Activated naive CD4-positive, alpha-beta T cell treated with anti-CD3 and anti-CD28 coated beads, Interleukin-2, amount 50 U/mL, for 24 hours (primary cell): ENCODE results near the gene HPSE.
"Not testable (repeated sequence)": the region's sequence is repeated elsewhere in the genome, so short reads cannot be mapped to it uniquely, and the experiment has no call there.

Source experiments
- H3K27ac Mint-ChIP-seq: one replicate; pipeline ENCODE4 v1.8.0; 2021; ENCODE audit warnings: mild to moderate bottlenecking, mixed read lengths
- H3K27me3 Mint-ChIP-seq: one replicate; pipeline ENCODE4 v1.8.0; 2021; ENCODE audit warnings: mixed read lengths
- H3K36me3 Mint-ChIP-seq: one replicate; pipeline ENCODE4 v1.8.0; 2021; ENCODE audit warnings: mixed read lengths
- H3K4me1 Mint-ChIP-seq: one replicate; pipeline ENCODE4 v1.8.0; 2021; ENCODE audit warnings: mixed read lengths
- H3K4me3 Mint-ChIP-seq: one replicate; pipeline ENCODE4 v1.8.0; 2021; ENCODE audit warnings: mild to moderate bottlenecking, mixed read lengths
- H3K9me3 Mint-ChIP-seq: one replicate; pipeline ENCODE4 v1.8.0; 2021; ENCODE audit warnings: mixed read lengths

The HPSE gene

GRCh38 chr4:83315341-83315870, 19.2 kb downstream of the HPSE start:
- H3K27ac Mint-ChIP-seq = no peak overlapping the region
- no peak overlapping the region for H3K4me3 Mint-ChIP-seq
- H3K27me3 Mint-ChIP-seq = no peaks in the 10 kb centered on the region
- H3K36me3 Mint-ChIP-seq = peaks cover 16% of the 10 kb centered on the region
- H3K4me1 Mint-ChIP-seq = no peaks in the 10 kb centered on the region
- no peaks in the 10 kb centered on the region for H3K9me3 Mint-ChIP-seq

- no peak overlapping the region for H3K27ac Mint-ChIP-seq
- no peaks in the 10 kb centered on the region for H3K9me3 Mint-ChIP-seq
- H3K27me3 Mint-ChIP-seq = no peaks in the 10 kb centered on the region
- H3K36me3 Mint-ChIP-seq = peaks cover 18% of the 10 kb centered on the region
- no peaks in the 10 kb centered on the region for H3K4me1 Mint-ChIP-seq
- no peak overlapping the region for H3K4me3 Mint-ChIP-seq
Measured at GRCh38 chr4:83308672-83309071, 26.0 kb downstream of the HPSE start.

- Mint-ChIP-seq H3K4me1 (no peaks in the 10 kb centered on the region), H3K27ac (no peak overlapping the region), H3K9me3 (no peaks in the 10 kb centered on the region), H3K36me3 (peaks cover 20% of the 10 kb centered on the region), H3K4me3 (no peak overlapping the region), H3K27me3 (no peaks in the 10 kb centered on the region)
Measured at GRCh38 chr4:83307920-83308319, 26.7 kb downstream of the HPSE start.

- no peak overlapping the region for H3K4me3 Mint-ChIP-seq
- no peak overlapping the region for H3K27ac Mint-ChIP-seq
- H3K9me3 Mint-ChIP-seq = no peaks in the 10 kb centered on the region
- H3K4me1 Mint-ChIP-seq = no peaks in the 10 kb centered on the region
- peaks cover 17% of the 10 kb centered on the region for H3K36me3 Mint-ChIP-seq
- no peaks in the 10 kb centered on the region for H3K27me3 Mint-ChIP-seq
Measured at GRCh38 chr4:83305187-83305586, 29.5 kb downstream of the HPSE start.

- H3K4me1 Mint-ChIP-seq = peaks cover 9% of the 10 kb centered on the region
- no peaks in the 10 kb centered on the region for H3K27me3 Mint-ChIP-seq
- no peak overlapping the region for H3K4me3 Mint-ChIP-seq
- no peak overlapping the region for H3K27ac Mint-ChIP-seq
- no peaks in the 10 kb centered on the region for H3K9me3 Mint-ChIP-seq
- peaks cover 5% of the 10 kb centered on the region for H3K36me3 Mint-ChIP-seq
Measured at GRCh38 chr4:83297548-83298260, 36.9 kb downstream of the HPSE start.

- Mint-ChIP-seq H3K9me3 (no peaks in the 10 kb centered on the region), H3K4me3 (no peak overlapping the region), H3K27me3 (no peaks in the 10 kb centered on the region), H3K4me1 (peaks cover 9% of the 10 kb centered on the region), H3K36me3 (peaks cover 2% of the 10 kb centered on the region), H3K27ac (no peak overlapping the region)
Measured at GRCh38 chr4:83293305-83294046, 41.2 kb downstream of the HPSE start.

- H3K9me3 Mint-ChIP-seq, H3K27ac Mint-ChIP-seq, H3K4me1 Mint-ChIP-seq, H3K36me3 Mint-ChIP-seq, H3K4me3 Mint-ChIP-seq, H3K27me3 Mint-ChIP-seq: not testable (repeated sequence)
Measured at GRCh38 chr4:83290059-83290774, 44.4 kb downstream of the HPSE start.

GRCh38 chr4:83288381-83288780, 46.3 kb downstream of the HPSE start:
- not testable (repeated sequence) for H3K27ac Mint-ChIP-seq, H3K27me3 Mint-ChIP-seq, H3K9me3 Mint-ChIP-seq, H3K36me3 Mint-ChIP-seq, H3K4me3 Mint-ChIP-seq
- peaks cover 12% of the 10 kb centered on the region for H3K4me1 Mint-ChIP-seq

- H3K27me3 Mint-ChIP-seq = no peaks in the 10 kb centered on the region
- no peaks in the 10 kb centered on the region for H3K9me3 Mint-ChIP-seq
- peak overlapping the region; percentile 99 for H3K27ac Mint-ChIP-seq
- H3K4me1 Mint-ChIP-seq = peaks cover 40% of the 10 kb centered on the region
- peak overlapping the region; percentile 99 for H3K4me3 Mint-ChIP-seq
- peaks cover 2% of the 10 kb centered on the region for H3K36me3 Mint-ChIP-seq
Measured at GRCh38 chr4:83285055-83285407, 49.6 kb downstream of the HPSE start.

GRCh38 chr4:83284193-83285054, 50.2 kb downstream of the HPSE start, which contains the start of gene COQ2:
COQ2 (minus strand) TSS chr4:83284798; CDS start chr4:83284764, 34 bp downstream.
- Mint-ChIP-seq H3K36me3 (peaks cover 2% of the 10 kb centered on the region), H3K4me3 (peak within 1 kb of the TSS; percentile 99), H3K4me1 (peaks cover 40% of the 10 kb centered on the region), H3K27me3 (no peaks in the 10 kb centered on the region), H3K27ac (peak within 1 kb of the TSS; percentile 99), H3K9me3 (no peaks in the 10 kb centered on the region)

GRCh38 chr4:83283181-83283580, 51.5 kb downstream of the HPSE start:
- Mint-ChIP-seq H3K27ac (no peak overlapping the region), H3K4me3 (peak overlapping the region; percentile 93), H3K36me3 (peaks cover 2% of the 10 kb centered on the region), H3K9me3 (no peaks in the 10 kb centered on the region), H3K4me1 (peaks cover 40% of the 10 kb centered on the region), H3K27me3 (no peaks in the 10 kb centered on the region)

GRCh38 chr4:83282049-83282535, 52.6 kb downstream of the HPSE start:
- no peak overlapping the region for H3K27ac Mint-ChIP-seq
- H3K9me3 Mint-ChIP-seq = no peaks in the 10 kb centered on the region

GRCh38 chr4:83281307-83281706, 53.3 kb downstream of the HPSE start:
- Mint-ChIP-seq H3K4me1 (peaks cover 45% of the 10 kb centered on the region), H3K27ac (no peak overlapping the region), H3K36me3 (peaks cover 8% of the 10 kb centered on the region), H3K27me3 (no peaks in the 10 kb centered on the region), H3K4me3 (no peak overlapping the region), H3K9me3 (no peaks in the 10 kb centered on the region)

More at GRCh38 chr4:83282049-83282535, 52.6 kb downstream of the HPSE start:
- Mint-ChIP-seq H3K4me1 (peaks cover 40% of the 10 kb centered on the region), H3K36me3 (peaks cover 5% of the 10 kb centered on the region), H3K4me3 (peak overlapping the region; percentile 51), H3K27me3 (no peaks in the 10 kb centered on the region)

GRCh38 chr4:83276299-83277040, 58.2 kb downstream of the HPSE start:
- H3K27ac Mint-ChIP-seq = no peak overlapping the region
- H3K4me3 Mint-ChIP-seq = no peak overlapping the region
- no peaks in the 10 kb centered on the region for H3K9me3 Mint-ChIP-seq
- H3K27me3 Mint-ChIP-seq = no peaks in the 10 kb centered on the region
- peaks cover 9% of the 10 kb centered on the region for H3K36me3 Mint-ChIP-seq
- peaks cover 20% of the 10 kb centered on the region for H3K4me1 Mint-ChIP-seq
